Ascending aorta (tissue), 2 donors: ENCODE data around the gene FAM83F. TPM values are rescaled to one million over a fixed set of nuclear protein-coding genes. Genes with fewer than 3 reads are reported as not detected.

ENCODE experiments used
- DNase-seq, 2 donors: peaks; one replicate each; pipeline ENCODE4 v3.0.0-alpha.2; 2019; ENCODE audit warnings: low spot score in 2 of 2
- H3K27ac ChIP-seq, 2 donors: fragments of 200-600 bp; sonication (generic); one replicate each; pipeline ENCODE4 v1.5.1; 2016 to 2017; ENCODE audit warnings: mild to moderate bottlenecking in 1 of 2
- H3K27me3 ChIP-seq: fragments of 200-600 bp; sonication (generic); one replicate; pipeline ENCODE4 v1.5.1; 2017
- H3K36me3 ChIP-seq, 2 donors: fragments of 200-600 bp; sonication (generic); one replicate each; pipeline ENCODE4 v1.5.1; 2016
- H3K4me1 ChIP-seq, 2 donors: fragments of 200-600 bp; sonication (generic); one replicate each; pipeline ENCODE4 v1.5.1; 2016 to 2017; ENCODE audit warnings: mild to moderate bottlenecking in 1 of 2
- H3K4me3 ChIP-seq, 2 donors: fragments of 200-600 bp; sonication (generic); one replicate each; pipeline ENCODE4 v1.5.1; 2016 to 2017; ENCODE audit warnings: mild to moderate bottlenecking in 1 of 2
- H3K9me3 ChIP-seq, 2 donors: fragments of 200-600 bp; sonication (generic); one replicate each; pipeline ENCODE4 v1.5.1; 2016
- CTCF ChIP-seq, 3 experiments: fragments of 200-600 bp in 2 of 3; fragments of 450-650 bp in 1 of 3; sonication (generic) in 2 of 3; IDR thresholded peaks; one replicate each; pipeline ENCODE4 v1.5.1; 2016 to 2019; ENCODE audit warnings: antibody characterized with exemption in 3 of 3, mild to moderate bottlenecking in 1 of 3, moderate library complexity in 1 of 3
- intact Hi-C: fragments of 100-400 bp; cut with DNase I; formaldehyde crosslinking; loops from one replicate; pipeline ENCODE4 v1.15.1; 2023
- total RNA-seq: library from RNA; depleted of rRNA; stranded (reverse); fragments of >200 nt; gene quantifications from one replicate; pipeline ENCODE4 v1.1.0, GENCODE V29; 2016

FAM83F gene
- total RNA-seq, 1 donor from 2014 or later: not detected

- peaks cover 0 to 8% of the 10 kb centered on the region in 2 donors for H3K4me1 ChIP-seq
- no peaks in the 10 kb centered on the region for H3K27me3 ChIP-seq
- H3K27ac ChIP-seq: no peak overlapping the region
- no peaks in the 10 kb centered on the region for H3K9me3 ChIP-seq
- TF ChIP-seq CTCF (IDR thresholded peaks at IDR 0.05): no peak
- no peaks in the 10 kb centered on the region for H3K36me3 ChIP-seq
- DNase-seq: peak in 1 of 2 donors; percentile 50
- no peak overlapping the region for H3K4me3 ChIP-seq
- intact Hi-C loops: no loop called here
These were observed 46.8 kb downstream of the FAM83F start for GRCh38 chr22:40041366-40042137.

- no peak for TF ChIP-seq CTCF (IDR thresholded peaks at IDR 0.05)
- intact Hi-C loops: no loop called here
- Histone ChIP-seq H3K36me3 (no peaks in the 10 kb centered on the region), H3K4me3 (no peak overlapping the region), H3K9me3 (no peaks in the 10 kb centered on the region), H3K4me1 (peaks cover 0 to 8% of the 10 kb centered on the region in 2 donors), H3K27ac (no peak overlapping the region), H3K27me3 (no peaks in the 10 kb centered on the region)
- no peak for DNase-seq
These were observed 47.6 kb downstream of the FAM83F start for GRCh38 chr22:40042312-40042711.

- no peak for TF ChIP-seq CTCF (IDR thresholded peaks at IDR 0.05)
- H3K27ac ChIP-seq: peak overlapping the region; percentile 85 to 93
- H3K4me3 ChIP-seq: peak overlapping the region; percentile 91 to 96
- H3K4me1 ChIP-seq: peaks cover 0 to 8% of the 10 kb centered on the region in 2 donors
- H3K27me3 ChIP-seq: no peaks in the 10 kb centered on the region
- no peaks in the 10 kb centered on the region for H3K36me3 ChIP-seq
- H3K9me3 ChIP-seq: no peaks in the 10 kb centered on the region
- peak in 1 of 2 donors; percentile 69 for DNase-seq
- intact Hi-C loops: no loop called here
These were observed 48.3 kb downstream of the FAM83F start for GRCh38 chr22:40043081-40043480.

- Histone ChIP-seq H3K27ac (peak overlapping the region; percentile 85 to 93), H3K4me3 (peak overlapping the region; percentile 91 to 96), H3K27me3 (no peaks in the 10 kb centered on the region), H3K9me3 (no peaks in the 10 kb centered on the region), H3K4me1 (peaks cover 0 to 8% of the 10 kb centered on the region in 2 donors), H3K36me3 (no peaks in the 10 kb centered on the region)
- no peak for TF ChIP-seq CTCF (IDR thresholded peaks at IDR 0.05)
- intact Hi-C loops: loop anchor here (1.0 to 2.0 kb wide), 4 partner anchors 134 to 511 kb away; partner anchors contain the start of genes ADSL, RPS19BP1 and TNRC6B
- DNase-seq: no peak
These were observed 49.0 kb downstream of the FAM83F start for GRCh38 chr22:40043793-40044101.

- Histone ChIP-seq H3K4me1 (peaks cover 0 to 8% of the 10 kb centered on the region in 2 donors), H3K27me3 (no peaks in the 10 kb centered on the region), H3K36me3 (no peaks in the 10 kb centered on the region), H3K4me3 (peak overlapping the region; percentile 91 to 96), H3K9me3 (no peaks in the 10 kb centered on the region), H3K27ac (peak overlapping the region; percentile 85 to 93)
- peak; percentile 97 to 99 for DNase-seq
- intact Hi-C loops: loop anchor here (1.0 to 2.0 kb wide), 4 partner anchors 133 to 511 kb away; partner anchors contain the start of genes ADSL, RPS19BP1 and TNRC6B
- no peak for TF ChIP-seq CTCF (IDR thresholded peaks at IDR 0.05)
These were observed 49.5 kb downstream of the FAM83F start for GRCh38 chr22:40044102-40044869.
